ENCODE results near the gene SLC39A1. TPM values are rescaled to one million over a fixed set of nuclear protein-coding genes. Genes with fewer than 3 reads are reported as not detected.

The SLC39A1 gene
- total and polyA plus RNA-seq, 2 donors (not counting 3 experiments of a cell fraction or from before 2014, with no cell fraction given), result 75.8 to 98.0 TPM

GRCh38 chr1:153928245-153928644 lies 35.1 kb downstream of the SLC39A1 start:
- Histone ChIP-seq H4K20me1 (replicated peaks; ENCODE audit: control insufficient read depth, extremely low read depth, insufficient read depth, low read length) (no peaks in the 10 kb centered on the region), H3K27ac (ENCODE audit: insufficient read depth, low read depth, low read length) (peak overlapping the region; percentile 4), H3K27me3 (ENCODE audit: control insufficient read depth in 2 of 2, insufficient read depth in 2 of 2, low read length in 2 of 2) (no peaks in the 10 kb centered on the region), H3K79me2 (ENCODE audit: control insufficient read depth, insufficient read depth, low read length) (no peaks in the 10 kb centered on the region), H3K4me1 (ENCODE audit: control insufficient read depth, extremely low read depth, insufficient read depth, low read length) (peaks cover 22% of the 10 kb centered on the region), H3K4me3 (replicated peaks in 1 of 3; ENCODE audit: insufficient read depth in 1 of 3, low read depth in 1 of 3, low read length in 3 of 3) (no peak overlapping the region), H3K4me2 (ENCODE audit: insufficient read depth, low read length) (peak overlapping the region; percentile 7), H3K9me3 (replicated peaks; ENCODE audit: control insufficient read depth, insufficient read depth, low read length) (no peaks in the 10 kb centered on the region), H3K9ac (replicated peaks; ENCODE audit: extremely low read depth, insufficient read depth, low read length) (no peak overlapping the region), H3K36me3 (ENCODE audit: control insufficient read depth in 2 of 2, extremely low read depth in 1 of 2, insufficient read depth in 2 of 2, low read length in 2 of 2) (peaks cover 0 to 13% of the 10 kb centered on the region in 2 experiments), H2AFZ (ENCODE audit: low read depth, low read length) (no peak overlapping the region), H3K9me1 (replicated peaks; ENCODE audit: control insufficient read depth, extremely low read depth, insufficient read depth, low read length) (no peaks in the 10 kb centered on the region)
- no TSS peak for BruUV-seq (replicated peaks)
- FAIRE-seq (no peak), DNase-seq (ENCODE audit: low read depth, low spot score) (no peak)
- ChIA-PET CTCF (interaction anchor here (1.0 to 5.1 kb wide), 9 partner anchors 12 to 133 kb away, joined by 3 to 34 read pairs (median 5); partner anchors contain the start of genes CREB3L4, DENND4B, JTB and RAB13), POLR2A (no interaction called here)
- intact Hi-C loops (cut with micrococcal nuclease), result no loop called here
- dilution Hi-C loops (cut with MboI; ENCODE audit: extremely low pct_ligation_motif_present, low sequenced_read_pairs), result no loop called here
- TF ChIP-seq MYC (IDR thresholded peaks at IDR 0.05; ENCODE audit: low read depth, low read length) (no peak), FOS (IDR thresholded peaks at IDR 0.05; ENCODE audit: borderline replicate concordance, insufficient read depth, low read length) (no peak), POLR2AphosphoS5 (IDR thresholded peaks at IDR 0.05; ENCODE audit: insufficient read depth, low read depth, low read length) (no peak), POLR2A (IDR thresholded peaks at IDR 0.05; ENCODE audit: low read depth, low read length) (no peak), EZH2 (IDR thresholded peaks at IDR 0.05; ENCODE audit: borderline replicate concordance, low read depth, low read length, severe bottlenecking) (no peak), JUN (IDR thresholded peaks at IDR 0.05; ENCODE audit: borderline replicate concordance, insufficient read depth, insufficient read length, low read depth) (no peak)
- TF ChIP-seq, protein P1, sequence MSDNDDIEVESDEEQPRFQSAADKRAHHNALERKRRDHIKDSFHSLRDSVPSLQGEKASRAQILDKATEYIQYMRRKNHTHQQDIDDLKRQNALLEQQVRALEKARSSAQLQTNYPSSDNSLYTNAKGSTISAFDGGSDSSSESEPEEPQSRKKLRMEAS (IDR thresholded peaks at IDR 0.05; ENCODE audit: insufficient read depth, insufficient read length), result no peak
- TF ChIP-seq, protein P2, sequence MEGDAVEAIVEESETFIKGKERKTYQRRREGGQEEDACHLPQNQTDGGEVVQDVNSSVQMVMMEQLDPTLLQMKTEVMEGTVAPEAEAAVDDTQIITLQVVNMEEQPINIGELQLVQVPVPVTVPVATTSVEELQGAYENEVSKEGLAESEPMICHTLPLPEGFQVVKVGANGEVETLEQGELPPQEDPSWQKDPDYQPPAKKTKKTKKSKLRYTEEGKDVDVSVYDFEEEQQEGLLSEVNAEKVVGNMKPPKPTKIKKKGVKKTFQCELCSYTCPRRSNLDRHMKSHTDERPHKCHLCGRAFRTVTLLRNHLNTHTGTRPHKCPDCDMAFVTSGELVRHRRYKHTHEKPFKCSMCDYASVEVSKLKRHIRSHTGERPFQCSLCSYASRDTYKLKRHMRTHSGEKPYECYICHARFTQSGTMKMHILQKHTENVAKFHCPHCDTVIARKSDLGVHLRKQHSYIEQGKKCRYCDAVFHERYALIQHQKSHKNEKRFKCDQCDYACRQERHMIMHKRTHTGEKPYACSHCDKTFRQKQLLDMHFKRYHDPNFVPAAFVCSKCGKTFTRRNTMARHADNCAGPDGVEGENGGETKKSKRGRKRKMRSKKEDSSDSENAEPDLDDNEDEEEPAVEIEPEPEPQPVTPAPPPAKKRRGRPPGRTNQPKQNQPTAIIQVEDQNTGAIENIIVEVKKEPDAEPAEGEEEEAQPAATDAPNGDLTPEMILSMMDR (IDR thresholded peaks at IDR 0.05; ENCODE audit: extremely low read depth in 1 of 2, insufficient read depth in 1 of 2, low read depth in 1 of 2, low read length in 2 of 2), result no peak
